HEK293 (cell line): ENCODE data around the gene TECPR2.

ENCODE experiments used
- CTCF ChIA-PET: fragments of 350-600 bp; formaldehyde crosslinking; extraction: SDS; loops from one replicate; lab custom pipeline; 2021; ENCODE audit warnings: antibody characterized with exemption; lab: Yijun Ruan, JAX
- POLR2A ChIA-PET: fragments of 300-600 bp; formaldehyde crosslinking; extraction: SDS; loops from one replicate; lab custom pipeline; 2020; ENCODE audit warnings: antibody characterized with exemption, inconsistent platforms; lab: Yijun Ruan, JAX
- H3K27ac ChIP-seq: fragments of 200-500 bp; sonication (Bioruptor generic); 2 replicates; pipeline ENCODE4 v1.5.1; 2014; ENCODE audit warnings: low read depth, low read length, control low read depth, inconsistent platforms; ENCODE audit errors: extremely low read depth
- H3K36me3 ChIP-seq, 2 experiments: fragments of 200-500 bp in 1 of 2; sonication (Bioruptor generic) in 1 of 2; 1 replicate in 1 of 2; 2 replicates in 1 of 2; pipeline ENCODE4 v1.5.1; 2014 to 2017; ENCODE audit warnings: inconsistent platforms in 2 of 2, low read length in 2 of 2; ENCODE audit not compliant: control insufficient read depth in 2 of 2, insufficient read depth in 1 of 2
- H3K4me1 ChIP-seq: fragments of 200-500 bp; sonication (Bioruptor generic); 2 replicates; pipeline ENCODE4 v1.5.1; 2014; ENCODE audit warnings: mild to moderate bottlenecking, low read length, inconsistent platforms; ENCODE audit not compliant: control insufficient read depth, insufficient read depth
- H3K4me3 ChIP-seq: 2 replicates; pipeline ENCODE4 v1.5.1; 2011; ENCODE audit warnings: low read depth, mild to moderate bottlenecking, control low read depth, low read length, moderate library complexity
- H3K9me3 ChIP-seq: fragments of 200-500 bp; sonication (Bioruptor generic); 2 replicates; pipeline ENCODE4 v1.5.1; 2014; ENCODE audit warnings: low read depth, low read length, inconsistent platforms; ENCODE audit not compliant: control insufficient read depth, insufficient read depth
- EGR2 ChIP-seq: fragments of 450-650 bp; formaldehyde crosslinking; IDR thresholded peaks from 2 replicates; pipeline ENCODE4 v1.5.1; 2016; ENCODE audit warnings: low read depth, missing biosample characterization, missing genetic modification characterization
- KLF16 ChIP-seq: fragments of 450-650 bp; formaldehyde crosslinking; IDR thresholded peaks from 2 replicates; pipeline ENCODE4 v1.5.1; 2017; ENCODE audit warnings: missing biosample characterization, missing genetic modification characterization
- SALL2 ChIP-seq: fragments of 450-650 bp; formaldehyde crosslinking; IDR thresholded peaks from 2 replicates; pipeline ENCODE4 v1.5.0; 2017; ENCODE audit warnings: missing biosample characterization, mild to moderate bottlenecking, missing genetic modification characterization, borderline replicate concordance
- SP2 ChIP-seq: fragments of 450-650 bp; formaldehyde crosslinking; IDR thresholded peaks from 2 replicates; pipeline ENCODE4 v1.5.1; 2016; ENCODE audit warnings: missing biosample characterization, missing genetic modification characterization
- ZBTB7A ChIP-seq: fragments of 450-650 bp; formaldehyde crosslinking; IDR thresholded peaks from 2 replicates; pipeline ENCODE4 v1.5.1; 2016; ENCODE audit warnings: low read depth, missing biosample characterization, missing genetic modification characterization
- ZBTB8A ChIP-seq: fragments of 450-650 bp; formaldehyde crosslinking; IDR thresholded peaks from 2 replicates; pipeline ENCODE4 v1.5.1; 2016; ENCODE audit warnings: missing biosample characterization, missing genetic modification characterization
- ZFHX2 ChIP-seq: fragments of 450-650 bp; formaldehyde crosslinking; conservative IDR thresholded peaks from 2 replicates; pipeline ENCODE4 v1.5.1; 2016; ENCODE audit warnings: missing biosample characterization, missing genetic modification characterization
- ZNF121 ChIP-seq: fragments of 450-650 bp; formaldehyde crosslinking; IDR thresholded peaks from 2 replicates; pipeline ENCODE4 v1.5.1; 2016; ENCODE audit warnings: missing biosample characterization, missing genetic modification characterization
- ZNF214 ChIP-seq: fragments of 450-650 bp; formaldehyde crosslinking; IDR thresholded peaks from 2 replicates; pipeline ENCODE4 v1.5.1; 2017; ENCODE audit warnings: missing biosample characterization, mild to moderate bottlenecking, missing genetic modification characterization, borderline replicate concordance
- ZNF223 ChIP-seq: fragments of 450-650 bp; formaldehyde crosslinking; IDR thresholded peaks from 2 replicates; pipeline ENCODE4 v1.5.1; 2016; ENCODE audit warnings: missing biosample characterization, missing genetic modification characterization
- ZNF248 ChIP-seq: fragments of 450-650 bp; formaldehyde crosslinking; IDR thresholded peaks from 2 replicates; pipeline ENCODE4 v1.5.1; 2017; ENCODE audit warnings: missing biosample characterization, missing genetic modification characterization
- ZNF266 ChIP-seq: fragments of 450-650 bp; formaldehyde crosslinking; IDR thresholded peaks from 2 replicates; pipeline ENCODE4 v1.5.1; 2016; ENCODE audit warnings: missing biosample characterization, missing genetic modification characterization, low read depth
- ZNF302 ChIP-seq: fragments of 450-650 bp; formaldehyde crosslinking; IDR thresholded peaks from 2 replicates; pipeline ENCODE4 v1.5.1; 2016; ENCODE audit warnings: missing biosample characterization, missing genetic modification characterization, low read depth
- ZNF324 ChIP-seq: fragments of 450-650 bp; formaldehyde crosslinking; IDR thresholded peaks from 2 replicates; pipeline ENCODE4 v1.5.1; 2016; ENCODE audit warnings: missing biosample characterization, missing genetic modification characterization
- ZNF362 ChIP-seq: fragments of 450-650 bp; formaldehyde crosslinking; IDR thresholded peaks from 2 replicates; pipeline ENCODE4 v1.5.1; 2016; ENCODE audit warnings: missing biosample characterization, missing genetic modification characterization
- ZNF426 ChIP-seq: fragments of 450-650 bp; formaldehyde crosslinking; IDR thresholded peaks from 2 replicates; pipeline ENCODE4 v1.5.1; 2017; ENCODE audit warnings: missing biosample characterization, missing genetic modification characterization, mild to moderate bottlenecking, inconsistent platforms, moderate library complexity
- ZNF433 ChIP-seq: fragments of 450-650 bp; formaldehyde crosslinking; IDR thresholded peaks from 2 replicates; pipeline ENCODE4 v1.5.1; 2016; ENCODE audit warnings: missing biosample characterization, missing genetic modification characterization, low read depth
- ZNF514 ChIP-seq: fragments of 450-650 bp; formaldehyde crosslinking; IDR thresholded peaks from 2 replicates; pipeline ENCODE4 v1.5.1; 2016; ENCODE audit warnings: missing biosample characterization, missing genetic modification characterization
- ZNF596 ChIP-seq: fragments of 450-650 bp; IDR thresholded peaks from 2 replicates; pipeline ENCODE4 v1.5.0; 2018; ENCODE audit warnings: missing biosample characterization, mild to moderate bottlenecking, missing genetic modification characterization, moderate library complexity
- ZNF600 ChIP-seq: fragments of 450-650 bp; formaldehyde crosslinking; IDR thresholded peaks from 2 replicates; pipeline ENCODE4 v1.5.1; 2016; ENCODE audit warnings: missing biosample characterization, missing genetic modification characterization
- ZNF624 ChIP-seq: fragments of 450-650 bp; formaldehyde crosslinking; IDR thresholded peaks from 2 replicates; pipeline ENCODE4 v1.5.1; 2017; ENCODE audit warnings: missing biosample characterization, missing genetic modification characterization
- ZNF660 ChIP-seq: fragments of 450-650 bp; IDR thresholded peaks from 2 replicates; pipeline ENCODE4 v1.5.1; 2018; ENCODE audit warnings: missing biosample characterization, mild to moderate bottlenecking, missing genetic modification characterization
- ZNF785 ChIP-seq: fragments of 450-650 bp; formaldehyde crosslinking; IDR thresholded peaks from 2 replicates; pipeline ENCODE4 v1.5.1; 2016; ENCODE audit warnings: missing biosample characterization, missing genetic modification characterization
- ZSCAN30 ChIP-seq: fragments of 450-650 bp; IDR thresholded peaks from 2 replicates; pipeline ENCODE4 v1.5.1; 2018; ENCODE audit warnings: missing biosample characterization, mild to moderate bottlenecking, missing genetic modification characterization, moderate library complexity
- TF ChIP-seq, protein P1 (sequence below): fragments of 450-650 bp; formaldehyde crosslinking; IDR thresholded peaks from 2 replicates; pipeline ENCODE4 v1.5.1; 2016; ENCODE audit warnings: missing biosample characterization, missing genetic modification characterization
- TF ChIP-seq, protein P2 (sequence below): fragments of 450-650 bp; formaldehyde crosslinking; IDR thresholded peaks from 2 replicates; pipeline ENCODE4 v1.5.1; 2017; ENCODE audit warnings: missing biosample characterization, missing genetic modification characterization
- TF ChIP-seq, protein P3 (sequence below): fragments of 450-650 bp; formaldehyde crosslinking; IDR thresholded peaks from 2 replicates; pipeline ENCODE4 v1.5.1; 2016; ENCODE audit warnings: missing biosample characterization, missing genetic modification characterization, low read depth
- TF ChIP-seq, protein P4 (sequence below): fragments of 450-650 bp; formaldehyde crosslinking; IDR thresholded peaks from 2 replicates; pipeline ENCODE4 v1.5.0; 2017; ENCODE audit warnings: missing biosample characterization, missing genetic modification characterization, borderline replicate concordance

TECPR2 gene

DNA sequence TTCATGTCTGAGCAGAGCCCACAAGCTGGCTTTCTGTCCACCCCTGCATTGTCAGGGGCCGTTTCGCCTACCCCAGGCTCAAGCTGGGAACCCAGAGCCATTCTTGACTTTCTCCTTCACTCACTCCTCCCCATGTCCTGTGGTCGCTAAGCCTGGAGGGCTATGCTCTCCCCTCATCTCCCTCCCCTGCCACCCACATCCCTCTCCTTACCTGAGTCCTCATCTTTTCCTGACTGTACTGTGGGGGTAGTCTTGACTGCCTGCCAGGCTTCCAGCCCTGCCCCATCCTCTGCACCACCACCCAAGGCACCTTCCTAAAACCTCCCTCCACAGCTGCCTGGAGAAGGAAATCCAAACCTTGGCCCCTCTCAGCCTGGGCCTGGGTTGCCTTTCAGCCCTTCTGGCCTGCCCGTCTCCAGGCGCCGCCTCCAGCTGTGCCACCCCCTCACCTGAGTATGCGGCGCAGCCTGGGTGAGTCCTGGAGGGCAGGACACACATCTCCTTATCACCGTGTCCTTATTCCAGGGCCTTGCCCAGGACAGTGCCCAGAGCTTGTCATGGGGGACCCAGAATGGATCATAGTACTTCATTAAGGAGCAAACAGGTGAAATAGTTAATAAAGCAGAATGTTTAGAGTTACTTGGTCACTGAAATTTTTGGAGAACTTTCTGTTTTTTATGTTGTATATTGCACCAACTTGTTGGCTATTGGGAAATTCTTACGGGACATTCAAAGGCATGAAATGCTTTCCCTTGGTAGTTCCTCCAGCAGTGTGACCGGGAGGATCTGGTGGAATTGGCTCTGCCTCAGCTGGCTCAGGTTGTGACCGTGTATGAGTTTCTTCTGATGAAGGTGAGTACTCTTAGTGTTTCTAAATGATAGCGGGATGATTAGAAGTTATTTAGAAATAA, 28.7 kb upstream of the TECPR2 start:
- Histone ChIP-seq H3K9me3 (no peaks in the 10 kb centered on the region), H3K4me3 (no peak overlapping the region), H3K36me3 (peaks cover 45 to 71% of the 10 kb centered on the region in 2 experiments; a peak in 2 of 3 replicates), H3K27ac (no peak overlapping the region), H3K4me1 (no peaks in the 10 kb centered on the region)
- ChIA-PET POLR2A (interaction anchor here (1.4 kb wide), 1 partner anchor 29 kb away, joined by 4 read pairs; the partner anchor contains the start of genes CINP and TECPR2), CTCF (interaction anchor here (0.6 to 1.4 kb wide), 3 partner anchors 9 to 377 kb away, joined by 3 to 4 read pairs (median 4); no protein-coding TSS in a partner anchor)
- no peak for TF ChIP-seq ZNF362 (tag by site-specific recombination)
- TF ChIP-seq ZFHX2 (tag by site-specific recombination): peak; percentile 81
- TF ChIP-seq ZNF248 (tag by site-specific recombination): no peak
- TF ChIP-seq ZNF426 (tag by site-specific recombination): no peak
- TF ChIP-seq EGR2 (tag by site-specific recombination): peak; percentile 88
- TF ChIP-seq ZBTB7A: no peak
- no peak for TF ChIP-seq ZNF433 (tag by site-specific recombination)
- TF ChIP-seq ZNF596 (tag by site-specific recombination): no peak
- TF ChIP-seq SP2 (tag by site-specific recombination): no peak
- TF ChIP-seq ZNF121 (tag by site-specific recombination): no peak
- TF ChIP-seq ZNF660 (tag by site-specific recombination): no peak
- TF ChIP-seq, protein P1, sequence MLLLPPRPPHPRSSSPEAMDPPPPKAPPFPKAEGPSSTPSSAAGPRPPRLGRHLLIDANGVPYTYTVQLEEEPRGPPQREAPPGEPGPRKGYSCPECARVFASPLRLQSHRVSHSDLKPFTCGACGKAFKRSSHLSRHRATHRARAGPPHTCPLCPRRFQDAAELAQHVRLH (tag by site-specific recombination): no peak
- TF ChIP-seq, protein P2, sequence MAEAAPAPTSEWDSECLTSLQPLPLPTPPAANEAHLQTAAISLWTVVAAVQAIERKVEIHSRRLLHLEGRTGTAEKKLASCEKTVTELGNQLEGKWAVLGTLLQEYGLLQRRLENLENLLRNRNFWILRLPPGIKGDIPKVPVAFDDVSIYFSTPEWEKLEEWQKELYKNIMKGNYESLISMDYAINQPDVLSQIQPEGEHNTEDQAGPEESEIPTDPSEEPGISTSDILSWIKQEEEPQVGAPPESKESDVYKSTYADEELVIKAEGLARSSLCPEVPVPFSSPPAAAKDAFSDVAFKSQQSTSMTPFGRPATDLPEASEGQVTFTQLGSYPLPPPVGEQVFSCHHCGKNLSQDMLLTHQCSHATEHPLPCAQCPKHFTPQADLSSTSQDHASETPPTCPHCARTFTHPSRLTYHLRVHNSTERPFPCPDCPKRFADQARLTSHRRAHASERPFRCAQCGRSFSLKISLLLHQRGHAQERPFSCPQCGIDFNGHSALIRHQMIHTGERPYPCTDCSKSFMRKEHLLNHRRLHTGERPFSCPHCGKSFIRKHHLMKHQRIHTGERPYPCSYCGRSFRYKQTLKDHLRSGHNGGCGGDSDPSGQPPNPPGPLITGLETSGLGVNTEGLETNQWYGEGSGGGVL (tag by site-specific recombination): peak; percentile 62

GRCh38 chr14:102335163-102335562, 27.6 kb upstream of the TECPR2 start:
- H3K36me3 ChIP-seq: peaks cover 47 to 74% of the 10 kb centered on the region in 2 experiments; a peak in 2 of 3 replicates
- ChIA-PET CTCF (no interaction called here), POLR2A (no interaction called here)
- H3K4me3 ChIP-seq: no peak overlapping the region
- no peak overlapping the region for H3K27ac ChIP-seq
- no peaks in the 10 kb centered on the region for H3K4me1 ChIP-seq
- no peaks in the 10 kb centered on the region for H3K9me3 ChIP-seq
- TF ChIP-seq ZNF214 (tag by site-specific recombination): no peak
- TF ChIP-seq, protein P3, sequence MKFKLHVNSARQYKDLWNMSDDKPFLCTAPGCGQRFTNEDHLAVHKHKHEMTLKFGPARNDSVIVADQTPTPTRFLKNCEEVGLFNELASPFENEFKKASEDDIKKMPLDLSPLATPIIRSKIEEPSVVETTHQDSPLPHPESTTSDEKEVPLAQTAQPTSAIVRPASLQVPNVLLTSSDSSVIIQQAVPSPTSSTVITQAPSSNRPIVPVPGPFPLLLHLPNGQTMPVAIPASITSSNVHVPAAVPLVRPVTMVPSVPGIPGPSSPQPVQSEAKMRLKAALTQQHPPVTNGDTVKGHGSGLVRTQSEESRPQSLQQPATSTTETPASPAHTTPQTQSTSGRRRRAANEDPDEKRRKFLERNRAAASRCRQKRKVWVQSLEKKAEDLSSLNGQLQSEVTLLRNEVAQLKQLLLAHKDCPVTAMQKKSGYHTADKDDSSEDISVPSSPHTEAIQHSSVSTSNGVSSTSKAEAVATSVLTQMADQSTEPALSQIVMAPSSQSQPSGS (tag by site-specific recombination): no peak
- TF ChIP-seq KLF16 (tag by site-specific recombination): no peak
- TF ChIP-seq SALL2 (tag by site-specific recombination): no peak
- no peak for TF ChIP-seq ZNF624
- no peak for TF ChIP-seq ZNF600 (tag by site-specific recombination)
- no peak for TF ChIP-seq ZNF223 (tag by site-specific recombination)
- TF ChIP-seq ZNF324: no peak
- no peak for TF ChIP-seq ZNF266 (tag by site-specific recombination)
- no peak for TF ChIP-seq ZSCAN30 (tag by site-specific recombination)
- TF ChIP-seq, protein P4, sequence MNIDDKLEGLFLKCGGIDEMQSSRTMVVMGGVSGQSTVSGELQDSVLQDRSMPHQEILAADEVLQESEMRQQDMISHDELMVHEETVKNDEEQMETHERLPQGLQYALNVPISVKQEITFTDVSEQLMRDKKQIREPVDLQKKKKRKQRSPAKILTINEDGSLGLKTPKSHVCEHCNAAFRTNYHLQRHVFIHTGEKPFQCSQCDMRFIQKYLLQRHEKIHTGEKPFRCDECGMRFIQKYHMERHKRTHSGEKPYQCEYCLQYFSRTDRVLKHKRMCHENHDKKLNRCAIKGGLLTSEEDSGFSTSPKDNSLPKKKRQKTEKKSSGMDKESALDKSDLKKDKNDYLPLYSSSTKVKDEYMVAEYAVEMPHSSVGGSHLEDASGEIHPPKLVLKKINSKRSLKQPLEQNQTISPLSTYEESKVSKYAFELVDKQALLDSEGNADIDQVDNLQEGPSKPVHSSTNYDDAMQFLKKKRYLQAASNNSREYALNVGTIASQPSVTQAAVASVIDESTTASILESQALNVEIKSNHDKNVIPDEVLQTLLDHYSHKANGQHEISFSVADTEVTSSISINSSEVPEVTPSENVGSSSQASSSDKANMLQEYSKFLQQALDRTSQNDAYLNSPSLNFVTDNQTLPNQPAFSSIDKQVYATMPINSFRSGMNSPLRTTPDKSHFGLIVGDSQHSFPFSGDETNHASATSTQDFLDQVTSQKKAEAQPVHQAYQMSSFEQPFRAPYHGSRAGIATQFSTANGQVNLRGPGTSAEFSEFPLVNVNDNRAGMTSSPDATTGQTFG (tag by site-specific recombination): no peak
- TF ChIP-seq ZNF785 (tag by site-specific recombination): no peak
- TF ChIP-seq ZBTB8A (tag by site-specific recombination): no peak
- no peak for TF ChIP-seq ZNF514 (tag by site-specific recombination)
- no peak for TF ChIP-seq ZNF302 (tag by site-specific recombination)
